HepG2 (cell line): ENCODE measurements around the gene SLC50A1. TPM values are rescaled to one million over a fixed set of nuclear protein-coding genes. Genes with fewer than 3 reads are reported as not detected.

ENCODE experiments used
- CBX5 ChIP-seq: sonication (generic); formaldehyde crosslinking; IDR thresholded peaks from 2 replicates; pipeline ENCODE4 v1.4.0; 2020; ENCODE audit warnings: missing genetic modification reagents, borderline replicate concordance
- CENPT ChIP-seq: sonication (generic); formaldehyde crosslinking; IDR thresholded peaks from 2 replicates; pipeline ENCODE4 v1.8.0; 2022; ENCODE audit warnings: low read depth, mild to moderate bottlenecking, moderate library complexity, missing genetic modification reagents
- DNMT3B ChIP-seq: conservative IDR thresholded peaks from 2 replicates; pipeline ENCODE4 v1.6.1; 2016; ENCODE audit warnings: missing biosample characterization, control low read depth
- ERF ChIP-seq: IDR thresholded peaks from 2 replicates; pipeline ENCODE4 v1.6.1; 2018; ENCODE audit warnings: missing biosample characterization, missing genetic modification reagents
- FOXK1 ChIP-seq: sonication (generic); formaldehyde crosslinking; IDR thresholded peaks from 2 replicates; pipeline ENCODE4 v1.4.0; 2020; ENCODE audit warnings: low read depth, missing genetic modification reagents, borderline replicate concordance
- HDAC6 ChIP-seq: fragments of 200-600 bp; sonication (generic); IDR thresholded peaks from 2 replicates; pipeline ENCODE4 v1.7.0; 2017; ENCODE audit warnings: mild to moderate bottlenecking, antibody characterized with exemption, low read length, low read depth
- KAT2B ChIP-seq: fragments of 150-350 bp; IDR thresholded peaks from 2 replicates; pipeline ENCODE4 v1.6.1; 2014; ENCODE audit warnings: low read depth, low read length, borderline replicate concordance
- KAT7 ChIP-seq: IDR thresholded peaks from 2 replicates; pipeline ENCODE4 v1.6.1; 2018; ENCODE audit warnings: borderline replicate concordance, missing compliant biosample characterization
- KDM6A ChIP-seq: IDR thresholded peaks from 2 replicates; pipeline ENCODE4 v1.6.1; 2016; ENCODE audit warnings: low read depth
- KLF15 ChIP-seq: sonication (generic); formaldehyde crosslinking; IDR thresholded peaks from 2 replicates; pipeline ENCODE4 v1.8.1; 2023; ENCODE audit warnings: borderline replicate concordance, mild to moderate bottlenecking, inconsistent platforms, missing genetic modification reagents, mixed read lengths
- KMT2A ChIP-seq: sonication (generic); formaldehyde crosslinking; IDR thresholded peaks from 2 replicates; pipeline ENCODE4 v1.4.0; 2020; ENCODE audit warnings: missing genetic modification reagents
- MEIS1 ChIP-seq: sonication (generic); formaldehyde crosslinking; IDR thresholded peaks from 2 replicates; pipeline ENCODE4 v1.9.0; 2021; ENCODE audit warnings: mild to moderate bottlenecking, missing genetic modification reagents, moderate library complexity, borderline replicate concordance
- NCOA2 ChIP-seq: sonication (generic); formaldehyde crosslinking; IDR thresholded peaks from 2 replicates; pipeline ENCODE4 v1.8.0; 2022; ENCODE audit warnings: inconsistent platforms
- NR2C2 ChIP-seq: sonication (generic); formaldehyde crosslinking; IDR thresholded peaks from 2 replicates; pipeline ENCODE4 v1.4.0; 2020; ENCODE audit warnings: missing genetic modification reagents, mild to moderate bottlenecking, moderate library complexity, borderline replicate concordance
- POLR2A ChIP-seq, 2 experiments: IDR thresholded peaks; 2 replicates each; pipeline ENCODE4 v1.6.1; 2011; ENCODE audit warnings: low read depth in 2 of 2, low read length in 2 of 2, mild to moderate bottlenecking in 1 of 2, moderate library complexity in 1 of 2; ENCODE audit not compliant: insufficient read depth in 1 of 2
- ZHX1 ChIP-seq: sonication (generic); formaldehyde crosslinking; IDR thresholded peaks from 2 replicates; pipeline ENCODE4 v1.8.1; 2022; ENCODE audit warnings: low read depth, mild to moderate bottlenecking, missing genetic modification reagents
- ZNF10 ChIP-seq: sonication (generic); formaldehyde crosslinking; IDR thresholded peaks from 2 replicates; pipeline ENCODE4 v1.4.0; 2020; ENCODE audit warnings: mild to moderate bottlenecking, low read depth, missing genetic modification reagents, borderline replicate concordance
- ZNF207 ChIP-seq: fragments of 450-650 bp; IDR thresholded peaks from 2 replicates; pipeline ENCODE4 v1.6.1; 2016; ENCODE audit warnings: antibody characterized with exemption, borderline replicate concordance
- ZNF414 ChIP-seq: sonication (generic); formaldehyde crosslinking; IDR thresholded peaks from 2 replicates; pipeline ENCODE4 v1.5.0; 2020; ENCODE audit warnings: missing genetic modification reagents
- ZNF547 ChIP-seq: sonication (generic); formaldehyde crosslinking; IDR thresholded peaks from 2 replicates; pipeline ENCODE4 v1.5.1; 2020; ENCODE audit warnings: mild to moderate bottlenecking, missing genetic modification reagents
- ZNF580 ChIP-seq: IDR thresholded peaks from 2 replicates; pipeline ENCODE4 v1.6.1; 2016; ENCODE audit warnings: low read depth, borderline replicate concordance
- ZNF652 ChIP-seq: IDR thresholded peaks from 2 replicates; pipeline ENCODE4 v1.6.1; 2016; ENCODE audit warnings: low read depth, borderline replicate concordance
- ZNF776 ChIP-seq: sonication (generic); formaldehyde crosslinking; IDR thresholded peaks from 2 replicates; pipeline ENCODE4 v1.4.0; 2020; ENCODE audit warnings: mild to moderate bottlenecking, missing genetic modification reagents
- polyA plus RNA-seq, 8 experiments: library from polyadenylated mRNA; depleted of rRNA in 3 of 8; stranded (reverse) in 7 of 8; unstranded in 1 of 8; fragments of >200 nt; fragmentation: Illumina TruSeq in 4 of 8; extraction: Trizol in 4 of 8; gene quantifications; 2 replicates each; pipeline versions ENCODE4 v1.2.1 to v1.2.3, GENCODE V29; 2011 to 2016; ENCODE audit warnings: low read depth in 4 of 8, missing spikeins in 1 of 8, mixed read lengths in 1 of 8; ENCODE audit not compliant: insufficient read depth in 1 of 8
- total RNA-seq, 5 experiments: library from RNA; depleted of rRNA; stranded (reverse); fragments of >200 nt; fragmentation: Illumina TruSeq; extraction: Trizol; gene quantifications; 2 replicates each; pipeline ENCODE4 v1.2.3, GENCODE V29; 2016; ENCODE audit warnings: low read depth in 1 of 5
- TF ChIP-seq, protein P1 (sequence below): sonication (generic); formaldehyde crosslinking; IDR thresholded peaks from 2 replicates; pipeline ENCODE4 v1.4.0; 2020; ENCODE audit warnings: missing genetic modification reagents
- TF ChIP-seq, protein P2 (sequence below): sonication (generic); formaldehyde crosslinking; IDR thresholded peaks from 2 replicates; pipeline ENCODE4 v1.4.0; 2020; ENCODE audit warnings: mild to moderate bottlenecking, missing genetic modification reagents

The SLC50A1 gene
- total and polyA plus RNA-seq, 2 of the 13 experiments (the other 11 are each of a cell fraction or from before 2014, with no cell fraction given) = 22.5 to 46.8 TPM

DNA sequence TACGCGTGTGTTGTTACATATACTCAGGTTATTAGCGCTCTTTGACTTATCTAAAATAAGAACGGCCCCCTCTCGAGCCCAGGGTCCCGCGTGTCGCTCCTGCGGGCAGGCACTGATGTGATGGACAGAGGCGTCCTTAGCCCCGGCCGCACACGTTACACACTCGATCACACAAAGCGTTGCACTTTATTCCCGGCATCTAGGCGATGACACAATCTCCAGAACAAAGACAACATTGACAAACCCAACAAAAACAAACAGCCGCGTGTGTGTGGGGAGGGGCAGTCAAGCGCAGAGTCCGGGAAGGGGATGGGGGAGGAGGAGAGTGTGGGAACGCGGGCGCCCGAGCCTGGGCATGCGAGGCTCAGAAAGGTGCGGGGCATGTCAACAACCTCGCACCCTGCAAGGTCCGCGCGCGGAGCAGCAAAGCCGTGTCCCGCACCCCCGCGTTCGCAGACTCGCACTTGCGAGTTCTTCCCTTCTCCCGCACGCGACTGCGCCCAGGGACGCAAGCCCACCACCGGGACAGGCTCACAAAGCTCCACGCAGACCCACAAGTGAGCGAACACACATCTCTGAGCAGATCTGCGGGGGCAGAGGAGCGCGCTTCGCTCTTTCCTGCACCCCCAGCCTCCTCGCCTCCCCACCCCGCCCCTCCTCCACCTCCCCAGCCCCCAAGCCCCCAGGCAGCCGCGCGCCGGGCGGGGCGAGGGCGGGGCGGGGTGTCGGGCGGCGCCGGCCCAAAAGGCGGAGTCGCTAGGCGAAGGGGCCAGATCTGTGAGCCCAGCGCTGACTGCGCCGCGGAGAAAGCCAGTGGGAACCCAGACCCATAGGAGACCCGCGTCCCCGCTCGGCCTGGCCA is 8.3 kb upstream of the SLC50A1 start, which contains the start of gene EFNA1 (continued):
- TF ChIP-seq HDAC6 = no peak
- no peak; the same call in 1 of the 2 replicates for TF ChIP-seq ERF (CRISPR knock-in tag)
- TF ChIP-seq, protein P1, sequence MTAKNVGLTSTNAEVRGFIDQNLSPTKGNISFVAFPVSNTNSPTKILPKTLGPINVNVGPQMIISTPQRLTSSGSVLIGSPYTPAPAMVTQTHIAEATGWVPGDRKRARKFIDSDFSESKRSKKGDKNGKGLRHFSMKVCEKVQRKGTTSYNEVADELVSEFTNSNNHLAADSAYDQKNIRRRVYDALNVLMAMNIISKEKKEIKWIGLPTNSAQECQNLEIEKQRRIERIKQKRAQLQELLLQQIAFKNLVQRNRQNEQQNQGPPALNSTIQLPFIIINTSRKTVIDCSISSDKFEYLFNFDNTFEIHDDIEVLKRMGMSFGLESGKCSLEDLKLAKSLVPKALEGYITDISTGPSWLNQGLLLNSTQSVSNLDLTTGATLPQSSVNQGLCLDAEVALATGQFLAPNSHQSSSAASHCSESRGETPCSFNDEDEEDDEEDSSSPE (CRISPR knock-in tag) = no peak; the same call in 1 of the 2 replicates
- peak; percentile 84 for TF ChIP-seq KLF15
- peak; percentile 85; the same call in 1 of the 2 replicates for TF ChIP-seq MEIS1 (CRISPR knock-in tag)
- peak; percentile 34; the same call in 1 of the 2 replicates for TF ChIP-seq ZNF776 (CRISPR knock-in tag)
- peak in 1 of 2 experiments; percentile 92; a peak in 2 of 4 replicates for TF ChIP-seq POLR2A (IDR thresholded peaks at IDR 0.05; ENCODE audit: insufficient read depth in 1 of 2, low read depth in 2 of 2, low read length in 2 of 2)
- TF ChIP-seq ZNF414 (CRISPR knock-in tag) = no peak; the same call in 1 of the 2 replicates
- no peak for TF ChIP-seq ZNF10 (CRISPR knock-in tag)
- no peak for TF ChIP-seq CBX5 (CRISPR knock-in tag)
- no peak for TF ChIP-seq KAT2B
- TF ChIP-seq KMT2A = no peak; the same call in 1 of the 2 replicates
- TF ChIP-seq KDM6A (CRISPR knock-in tag) = peak; percentile 96
- peak; percentile 88; the same call in 1 of the 2 replicates for TF ChIP-seq ZNF580 (CRISPR knock-in tag)
- TF ChIP-seq ZNF652 (CRISPR knock-in tag) = 0 out of 2 replicates have a peak, but pooled peaks have one; percentile 33
- TF ChIP-seq, protein P2, sequence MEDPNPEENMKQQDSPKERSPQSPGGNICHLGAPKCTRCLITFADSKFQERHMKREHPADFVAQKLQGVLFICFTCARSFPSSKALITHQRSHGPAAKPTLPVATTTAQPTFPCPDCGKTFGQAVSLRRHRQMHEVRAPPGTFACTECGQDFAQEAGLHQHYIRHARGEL (CRISPR knock-in tag) = no peak
- no peak; the same call in 1 of the 2 replicates for TF ChIP-seq ZNF547 (CRISPR knock-in tag)
- TF ChIP-seq ZNF207 = no peak
- peak; percentile 98 for TF ChIP-seq FOXK1 (CRISPR knock-in tag)
- no peak; the same call in 1 of the 2 replicates for TF ChIP-seq KAT7
- 0 out of 2 replicates have a peak, but pooled peaks have one; percentile 63 for TF ChIP-seq CENPT (CRISPR knock-in tag)
- TF ChIP-seq NR2C2 (CRISPR knock-in tag) = peak; percentile 84
- 0 out of 2 replicates have a peak, but pooled peaks have one; percentile 78 for TF ChIP-seq ZHX1 (CRISPR knock-in tag)
- no peak for TF ChIP-seq DNMT3B (CRISPR knock-in tag)
- TF ChIP-seq NCOA2 (CRISPR knock-in tag) = peak; percentile 96
